HUES64 (cell line): ENCODE measurements around the gene PAPSS1.

ENCODE experiments used
- H3K27ac ChIP-seq: 2 replicates; pipeline ENCODE4 v1.7.0; 2013; ENCODE audit warnings: low read depth, low read length, inconsistent platforms
- H3K27me3 ChIP-seq: 2 replicates; pipeline ENCODE4 v1.6.1; 2013; ENCODE audit warnings: mild to moderate bottlenecking, low read length; ENCODE audit not compliant: insufficient read depth
- H3K36me3 ChIP-seq: 2 replicates; pipeline ENCODE4 v1.6.1; 2013; ENCODE audit warnings: mild to moderate bottlenecking, low read length; ENCODE audit not compliant: insufficient read depth
- H3K4me1 ChIP-seq: 2 replicates; pipeline ENCODE4 v1.6.1; 2013; ENCODE audit warnings: mild to moderate bottlenecking, low read length, moderate library complexity; ENCODE audit not compliant: insufficient read depth
- H3K4me3 ChIP-seq: 2 replicates; pipeline ENCODE4 v1.5.1; 2013; ENCODE audit warnings: mild to moderate bottlenecking, low read length, moderate library complexity
- H3K9ac ChIP-seq: 2 replicates; pipeline ENCODE4 v1.6.1; 2013; ENCODE audit warnings: mild to moderate bottlenecking, low read depth, low read length
- H3K9me3 ChIP-seq: 2 replicates; pipeline ENCODE4 v1.6.1; 2013; ENCODE audit warnings: low read depth, low read length; ENCODE audit not compliant: insufficient read depth
- WGBS: fragments of 150-250, 120-280 bp; methylation state at CpG from one replicate; pipeline ENCODE4 v1.1.7; 2013; ENCODE audit warnings: missing lambda C conversion rate; 5-methylcytosine and 5-hydroxymethylcytosine counted together

The PAPSS1 gene

GRCh38 chr4:107647591-107647990, 72.4 kb downstream of the PAPSS1 start:
- Histone ChIP-seq H3K9ac (no peak overlapping the region), H3K27me3 (no peaks in the 10 kb centered on the region; the same call in 1 of the 2 replicates), H3K4me3 (no peak overlapping the region), H3K9me3 (no peaks in the 10 kb centered on the region), H3K36me3 (peaks cover 40% of the 10 kb centered on the region), H3K27ac (no peak overlapping the region), H3K4me1 (peaks cover 23% of the 10 kb centered on the region)
- WGBS = 96% methylated on average over 4 of the region's 4 CpGs

GRCh38 chr4:107645604-107646003, 74.4 kb downstream of the PAPSS1 start:
- peaks cover 30% of the 10 kb centered on the region for H3K36me3 ChIP-seq
- H3K27ac ChIP-seq = no peak overlapping the region
- H3K4me3 ChIP-seq = no peak overlapping the region
- H3K9ac ChIP-seq = no peak overlapping the region
- H3K4me1 ChIP-seq = peaks cover 23% of the 10 kb centered on the region
- 83% methylated on average over 4 of the region's 4 CpGs for WGBS
- H3K9me3 ChIP-seq = no peaks in the 10 kb centered on the region
- H3K27me3 ChIP-seq = no peaks in the 10 kb centered on the region; the same call in 1 of the 2 replicates

- WGBS = 90% methylated on average over 7 of the region's 7 CpGs
- H3K36me3 ChIP-seq = peaks cover 30% of the 10 kb centered on the region
- H3K9ac ChIP-seq = no peak overlapping the region
- no peak overlapping the region for H3K4me3 ChIP-seq
- H3K4me1 ChIP-seq = peaks cover 1% of the 10 kb centered on the region; the same call in 1 of the 2 replicates
- no peaks in the 10 kb centered on the region for H3K9me3 ChIP-seq
- H3K27ac ChIP-seq = no peak overlapping the region
- no peaks in the 10 kb centered on the region; the same call in 1 of the 2 replicates for H3K27me3 ChIP-seq
Measured at GRCh38 chr4:107643021-107643420, 77.0 kb downstream of the PAPSS1 start.

- H3K4me1 ChIP-seq = no peaks in the 10 kb centered on the region
- no peak overlapping the region for H3K27ac ChIP-seq
- WGBS = 78% methylated on average over 1 of the region's 1 CpG
- H3K27me3 ChIP-seq = no peaks in the 10 kb centered on the region
- peaks cover 26% of the 10 kb centered on the region for H3K36me3 ChIP-seq
- no peak overlapping the region for H3K9ac ChIP-seq
- H3K9me3 ChIP-seq = no peaks in the 10 kb centered on the region
- no peak overlapping the region for H3K4me3 ChIP-seq
Measured at GRCh38 chr4:107640878-107641277, 79.2 kb downstream of the PAPSS1 start.

- Histone ChIP-seq H3K4me1 (no peaks in the 10 kb centered on the region), H3K9me3 (no peaks in the 10 kb centered on the region), H3K27me3 (no peaks in the 10 kb centered on the region), H3K9ac (no peak overlapping the region), H3K36me3 (peaks cover 26% of the 10 kb centered on the region), H3K4me3 (no peak overlapping the region), H3K27ac (no peak overlapping the region)
- WGBS = 96% methylated on average over 2 of the region's 2 CpGs
Measured at GRCh38 chr4:107640197-107640596, 79.8 kb downstream of the PAPSS1 start.

GRCh38 chr4:107635735-107636134, 84.3 kb downstream of the PAPSS1 start:
- H3K27ac ChIP-seq = no peak overlapping the region
- H3K4me1 ChIP-seq = no peaks in the 10 kb centered on the region
- peaks cover 7% of the 10 kb centered on the region; the same call in 1 of the 2 replicates for H3K36me3 ChIP-seq
- no peaks in the 10 kb centered on the region for H3K27me3 ChIP-seq
- H3K9me3 ChIP-seq = no peaks in the 10 kb centered on the region
- no peak overlapping the region for H3K4me3 ChIP-seq
- no peak overlapping the region for H3K9ac ChIP-seq
- WGBS = 100% methylated on average over 2 of the region's 2 CpGs

GRCh38 chr4:107631560-107631959, 88.5 kb downstream of the PAPSS1 start:
- WGBS = 95% methylated on average over 6 of the region's 6 CpGs
- Histone ChIP-seq H3K9ac (no peak overlapping the region), H3K9me3 (no peaks in the 10 kb centered on the region), H3K36me3 (peaks cover 18% of the 10 kb centered on the region), H3K27ac (no peak overlapping the region), H3K27me3 (no peaks in the 10 kb centered on the region), H3K4me3 (no peak overlapping the region), H3K4me1 (no peaks in the 10 kb centered on the region)

- H3K27ac ChIP-seq = no peak overlapping the region
- H3K4me3 ChIP-seq = no peak overlapping the region
- H3K4me1 ChIP-seq = no peaks in the 10 kb centered on the region
Measured at GRCh38 chr4:107630185-107630705, 89.8 kb downstream of the PAPSS1 start.

GRCh38 chr4:107629318-107629717, 90.7 kb downstream of the PAPSS1 start:
- WGBS = 91% methylated on average over 3 of the region's 3 CpGs
- Histone ChIP-seq H3K4me1 (no peaks in the 10 kb centered on the region), H3K36me3 (peaks cover 18% of the 10 kb centered on the region), H3K4me3 (no peak overlapping the region), H3K27ac (no peak overlapping the region), H3K9ac (no peak overlapping the region), H3K9me3 (no peaks in the 10 kb centered on the region), H3K27me3 (no peaks in the 10 kb centered on the region)

More at GRCh38 chr4:107630185-107630705, 89.8 kb downstream of the PAPSS1 start:
- Histone ChIP-seq H3K9me3 (no peaks in the 10 kb centered on the region), H3K27me3 (no peaks in the 10 kb centered on the region), H3K9ac (no peak overlapping the region), H3K36me3 (peaks cover 18% of the 10 kb centered on the region)
- WGBS = 84% methylated on average over 5 of the region's 6 CpGs

- Histone ChIP-seq H3K36me3 (peaks cover 18% of the 10 kb centered on the region), H3K27ac (no peak overlapping the region), H3K4me1 (no peaks in the 10 kb centered on the region), H3K9me3 (0 out of 2 replicates have a peak, but pooled peaks cover 6% of the 10 kb centered on the region), H3K9ac (no peak overlapping the region), H3K4me3 (no peak overlapping the region), H3K27me3 (no peaks in the 10 kb centered on the region)
- WGBS = 97% methylated on average over 4 of the region's 4 CpGs
Measured at GRCh38 chr4:107625391-107625902, 94.6 kb downstream of the PAPSS1 start.

GRCh38 chr4:107624024-107624423, 96.0 kb downstream of the PAPSS1 start:
- Histone ChIP-seq H3K36me3 (peaks cover 10% of the 10 kb centered on the region; the same call in 1 of the 2 replicates), H3K27me3 (no peaks in the 10 kb centered on the region), H3K27ac (no peak overlapping the region), H3K9ac (no peak overlapping the region), H3K4me3 (no peak overlapping the region), H3K4me1 (no peaks in the 10 kb centered on the region), H3K9me3 (0 out of 2 replicates have a peak, but pooled peaks cover 6% of the 10 kb centered on the region)
- whole genome bisulfite sequencing = 100% methylated on average over 2 of the region's 2 CpGs
